CD4-positive, alpha-beta T cell treated with Interleukin-1 beta for 1 hour (primary cell): ENCODE measurements around the gene PNKD.

ENCODE experiments used
- DNase-seq, 2 donors: peaks; one replicate each; pipeline ENCODE4 v3.0.0-alpha.2; 2020 to 2022

The PNKD gene

GRCh38 chr2:218269900-218270720 is at the start of gene PNKD, which contains the start of gene AAMP:
Gene PNKD (plus strand): TSS chr2:218270519. CDS start chr2:218270536, 17 bp downstream.
Gene AAMP (minus strand): TSS chr2:218270137. CDS start chr2:218270086, 51 bp downstream.
- DNase-seq: peak; percentile 100

GRCh38 chr2:218221000-218221399 is 49.3 kb upstream of the PNKD start:
- DNase-seq: no peak

- peak in 1 of 2 donors; percentile 21 for DNase-seq
Measured at GRCh38 chr2:218223046-218223445, 47.3 kb upstream of the PNKD start.

GRCh38 chr2:218224186-218224585 is 46.1 kb upstream of the PNKD start:
- DNase-seq: no peak

GRCh38 chr2:218226903-218227302 is 43.4 kb upstream of the PNKD start:
- DNase-seq: no peak

GRCh38 chr2:218228366-218229090 is 41.8 kb upstream of the PNKD start:
- DNase-seq: no peak

- peak; percentile 35 to 66 for DNase-seq
Measured at GRCh38 chr2:218229239-218229638, 41.1 kb upstream of the PNKD start.

- no peak for DNase-seq
Measured at GRCh38 chr2:218229851-218230250, 40.5 kb upstream of the PNKD start.

- DNase-seq: peak; percentile 28 to 55
Measured at GRCh38 chr2:218230882-218231281, 39.4 kb upstream of the PNKD start.

- no peak for DNase-seq
Measured at GRCh38 chr2:218233543-218233942, 36.8 kb upstream of the PNKD start.

- DNase-seq: no peak
Measured at GRCh38 chr2:218234521-218234920, 35.8 kb upstream of the PNKD start.

- no peak for DNase-seq
Measured at GRCh38 chr2:218235017-218235416, 35.3 kb upstream of the PNKD start.

- DNase-seq: no peak
Measured at GRCh38 chr2:218236829-218237228, 33.5 kb upstream of the PNKD start.

- DNase-seq: no peak
Measured at GRCh38 chr2:218238887-218239286, 31.4 kb upstream of the PNKD start.

- DNase-seq: no peak
Measured at GRCh38 chr2:218244204-218244603, 26.1 kb upstream of the PNKD start.

- DNase-seq: no peak
Measured at GRCh38 chr2:218244665-218245064, 25.7 kb upstream of the PNKD start.

GRCh38 chr2:218245214-218245613 is 25.1 kb upstream of the PNKD start:
- no peak for DNase-seq

GRCh38 chr2:218249691-218250090 is 20.6 kb upstream of the PNKD start:
- no peak for DNase-seq

- no peak for DNase-seq
Measured at GRCh38 chr2:218252509-218253231, 17.6 kb upstream of the PNKD start.

- no peak for DNase-seq
Measured at GRCh38 chr2:218253232-218253625, 17.1 kb upstream of the PNKD start.

- no peak for DNase-seq
Measured at GRCh38 chr2:218255446-218255845, 14.9 kb upstream of the PNKD start.

- no peak for DNase-seq
Measured at GRCh38 chr2:218256612-218257350, 13.5 kb upstream of the PNKD start.
